ENCODE measurements around the gene RP9.

RP9 gene

GRCh38 chr7:33062782-33063443, 46.3 kb downstream of the RP9 start:
- no peak for FAIRE-seq

GRCh38 chr7:33062023-33062781, 47.0 kb downstream of the RP9 start, which contains the start of gene NT5C3A:
Gene NT5C3A (minus strand): TSS chr7:33062776. CDS start chr7:33062705, 71 bp downstream.
- no peak for FAIRE-seq

More at GRCh38 chr7:33062782-33063443, 46.3 kb downstream of the RP9 start:
- DNase-seq (ENCODE audit: low spot score) = peak; percentile 91

GRCh38 chr7:33061282-33061937, 47.8 kb downstream of the RP9 start:
- FAIRE-seq = no peak

More at GRCh38 chr7:33062023-33062781, 47.0 kb downstream of the RP9 start, which contains the start of gene NT5C3A:
- DNase-seq (ENCODE audit: low spot score) = peak; percentile 21

GRCh38 chr7:33059635-33060034, 49.6 kb downstream of the RP9 start:
- DNase-seq (ENCODE audit: low spot score) (no peak), FAIRE-seq (no peak)

More at GRCh38 chr7:33061282-33061937, 47.8 kb downstream of the RP9 start:
- DNase-seq (ENCODE audit: low spot score) = no peak

GRCh38 chr7:33055158-33055557, 54.0 kb downstream of the RP9 start:
- no peak for FAIRE-seq

GRCh38 chr7:33054261-33054964, 54.8 kb downstream of the RP9 start:
- DNase-seq (ENCODE audit: low spot score) (no peak), FAIRE-seq (peak; percentile 28)

More at GRCh38 chr7:33055158-33055557, 54.0 kb downstream of the RP9 start:
- DNase-seq (ENCODE audit: low spot score) = no peak

- DNase-seq (ENCODE audit: low spot score) (no peak), FAIRE-seq (no peak)
Observed at GRCh38 chr7:33053721-33054120, 55.5 kb downstream of the RP9 start.

- peak; percentile 39 for DNase-seq (ENCODE audit: low spot score)
- FAIRE-seq = peak; percentile 86
Observed at GRCh38 chr7:33050535-33051318, 58.5 kb downstream of the RP9 start.

GRCh38 chr7:33048704-33049103, 60.5 kb downstream of the RP9 start:
- FAIRE-seq (peak; percentile 5), DNase-seq (ENCODE audit: low spot score) (no peak)

- no peak for FAIRE-seq
- DNase-seq (ENCODE audit: low spot score) = no peak
Observed at GRCh38 chr7:33048257-33048656, 60.9 kb downstream of the RP9 start.

GRCh38 chr7:33044986-33045385, 64.2 kb downstream of the RP9 start:
- FAIRE-seq (no peak), DNase-seq (ENCODE audit: low spot score) (no peak)

All from RCC 7860 (cell line).